ENCODE results near the gene PIGW.

DNA sequence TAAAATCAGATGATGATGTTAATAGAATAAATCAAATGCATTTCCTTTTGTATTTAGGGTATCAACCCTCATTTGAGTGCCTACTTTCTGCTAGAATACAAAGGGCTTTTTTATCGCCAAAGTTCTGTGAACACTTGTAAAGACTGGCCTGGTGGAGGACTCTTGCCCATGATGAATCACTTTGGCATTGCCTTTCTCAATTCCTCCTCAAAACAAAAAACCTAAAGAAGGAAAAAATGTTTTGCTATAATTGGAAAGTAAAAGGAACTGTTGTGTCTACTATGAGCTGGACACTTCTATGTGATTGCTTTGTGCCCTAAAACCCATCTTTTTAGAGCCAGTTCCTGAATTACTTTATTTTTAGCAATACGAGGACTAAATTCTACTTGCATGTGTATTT lies 43.9 kb downstream of the PIGW start:
- TF ChIP-seq POLR2AphosphoS5 (IDR thresholded peaks at IDR 0.05; ENCODE audit: low read depth, low read length) (no peak), SIN3A (IDR thresholded peaks at IDR 0.05; ENCODE audit: borderline replicate concordance, insufficient read depth, low read length) (no peak)
- TF ChIP-seq, protein P1, sequence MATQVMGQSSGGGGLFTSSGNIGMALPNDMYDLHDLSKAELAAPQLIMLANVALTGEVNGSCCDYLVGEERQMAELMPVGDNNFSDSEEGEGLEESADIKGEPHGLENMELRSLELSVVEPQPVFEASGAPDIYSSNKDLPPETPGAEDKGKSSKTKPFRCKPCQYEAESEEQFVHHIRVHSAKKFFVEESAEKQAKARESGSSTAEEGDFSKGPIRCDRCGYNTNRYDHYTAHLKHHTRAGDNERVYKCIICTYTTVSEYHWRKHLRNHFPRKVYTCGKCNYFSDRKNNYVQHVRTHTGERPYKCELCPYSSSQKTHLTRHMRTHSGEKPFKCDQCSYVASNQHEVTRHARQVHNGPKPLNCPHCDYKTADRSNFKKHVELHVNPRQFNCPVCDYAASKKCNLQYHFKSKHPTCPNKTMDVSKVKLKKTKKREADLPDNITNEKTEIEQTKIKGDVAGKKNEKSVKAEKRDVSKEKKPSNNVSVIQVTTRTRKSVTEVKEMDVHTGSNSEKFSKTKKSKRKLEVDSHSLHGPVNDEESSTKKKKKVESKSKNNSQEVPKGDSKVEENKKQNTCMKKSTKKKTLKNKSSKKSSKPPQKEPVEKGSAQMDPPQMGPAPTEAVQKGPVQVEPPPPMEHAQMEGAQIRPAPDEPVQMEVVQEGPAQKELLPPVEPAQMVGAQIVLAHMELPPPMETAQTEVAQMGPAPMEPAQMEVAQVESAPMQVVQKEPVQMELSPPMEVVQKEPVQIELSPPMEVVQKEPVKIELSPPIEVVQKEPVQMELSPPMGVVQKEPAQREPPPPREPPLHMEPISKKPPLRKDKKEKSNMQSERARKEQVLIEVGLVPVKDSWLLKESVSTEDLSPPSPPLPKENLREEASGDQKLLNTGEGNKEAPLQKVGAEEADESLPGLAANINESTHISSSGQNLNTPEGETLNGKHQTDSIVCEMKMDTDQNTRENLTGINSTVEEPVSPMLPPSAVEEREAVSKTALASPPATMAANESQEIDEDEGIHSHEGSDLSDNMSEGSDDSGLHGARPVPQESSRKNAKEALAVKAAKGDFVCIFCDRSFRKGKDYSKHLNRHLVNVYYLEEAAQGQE (IDR thresholded peaks at IDR 0.05; ENCODE audit: insufficient read depth in 1 of 2, low read depth in 2 of 2, low read length in 2 of 2), result no peak
